SU-DHL-6 (cell line): ENCODE results near the gene EEFSEC.

Experiments used
- EZH2phosphoT487 ChIP-seq: fragments of 200-600 bp; sonication (generic), shearing (Covaris generic); conservative IDR thresholded peaks from 2 replicates; pipeline ENCODE4 v1.6.1; 2018; ENCODE audit warnings: mild to moderate bottlenecking, antibody characterized with exemption, low read length, moderate library complexity, mixed read lengths
- TF ChIP-seq, protein P1 (sequence below): fragments of 200-600 bp; sonication (generic); IDR thresholded peaks from one replicate; pipeline ENCODE4 v1.5.1; 2017; ENCODE audit warnings: antibody characterized with exemption, mild to moderate bottlenecking, low read length, moderate library complexity; ENCODE audit not compliant: insufficient read depth, poor library complexity, severe bottlenecking

DNA sequence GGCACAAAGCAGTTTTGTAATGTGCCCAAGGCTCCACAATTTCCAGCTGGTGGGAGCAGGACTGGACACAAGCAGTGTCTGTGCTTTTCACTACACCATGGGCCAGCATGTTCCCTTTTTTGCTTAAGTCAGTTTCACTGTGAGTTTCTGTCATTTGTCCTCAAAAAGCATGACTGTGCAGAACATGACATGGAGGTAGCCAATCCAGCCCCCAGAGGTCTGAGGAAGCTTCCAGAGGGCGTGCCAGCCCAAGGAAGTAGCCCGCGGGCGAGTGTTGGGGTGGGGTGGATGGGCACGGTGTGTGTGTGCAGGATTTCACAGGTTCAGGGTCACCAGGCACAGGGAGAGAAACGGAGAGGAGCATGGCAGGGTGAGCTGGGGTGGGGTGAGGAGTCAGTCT lies 8.0 kb upstream of the EEFSEC start:
- TF ChIP-seq, protein P1, sequence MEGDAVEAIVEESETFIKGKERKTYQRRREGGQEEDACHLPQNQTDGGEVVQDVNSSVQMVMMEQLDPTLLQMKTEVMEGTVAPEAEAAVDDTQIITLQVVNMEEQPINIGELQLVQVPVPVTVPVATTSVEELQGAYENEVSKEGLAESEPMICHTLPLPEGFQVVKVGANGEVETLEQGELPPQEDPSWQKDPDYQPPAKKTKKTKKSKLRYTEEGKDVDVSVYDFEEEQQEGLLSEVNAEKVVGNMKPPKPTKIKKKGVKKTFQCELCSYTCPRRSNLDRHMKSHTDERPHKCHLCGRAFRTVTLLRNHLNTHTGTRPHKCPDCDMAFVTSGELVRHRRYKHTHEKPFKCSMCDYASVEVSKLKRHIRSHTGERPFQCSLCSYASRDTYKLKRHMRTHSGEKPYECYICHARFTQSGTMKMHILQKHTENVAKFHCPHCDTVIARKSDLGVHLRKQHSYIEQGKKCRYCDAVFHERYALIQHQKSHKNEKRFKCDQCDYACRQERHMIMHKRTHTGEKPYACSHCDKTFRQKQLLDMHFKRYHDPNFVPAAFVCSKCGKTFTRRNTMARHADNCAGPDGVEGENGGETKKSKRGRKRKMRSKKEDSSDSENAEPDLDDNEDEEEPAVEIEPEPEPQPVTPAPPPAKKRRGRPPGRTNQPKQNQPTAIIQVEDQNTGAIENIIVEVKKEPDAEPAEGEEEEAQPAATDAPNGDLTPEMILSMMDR: no peak
- TF ChIP-seq EZH2phosphoT487: no peak
